Right lobe of liver (tissue), 6 donors: ENCODE results near the gene ACSF3. TPM values are rescaled to one million over a fixed set of nuclear protein-coding genes. Genes with fewer than 3 reads are reported as not detected.
A peak's percentile ranks its signal among the peaks of the same experiment; 100 is the strongest.

Experiments used
- ATAC-seq, 4 donors: fragments of 200-7000 bp; cut with Tn5 transposase; one replicate each; pipeline ENCODE4 v1.9.1; 2020; ENCODE audit warnings: mild to moderate bottlenecking in 4 of 4, moderate library complexity in 4 of 4
- DNase-seq, 3 donors: peaks; one replicate each; pipeline ENCODE4 v3.0.0-alpha.2; 2020
- H3K27ac ChIP-seq, 3 donors: fragments of 200-600 bp; one replicate each; pipeline ENCODE4 v1.8.0; 2022
- H3K27me3 ChIP-seq, 2 donors: fragments of 200-600 bp; one replicate each; pipeline ENCODE4 v1.8.0; 2022
- H3K36me3 ChIP-seq, 4 donors: fragments of 200-600 bp; sonication (generic) in 1 of 4; one replicate each; pipeline versions ENCODE4 v1.5.1 to v1.8.0; 2017 to 2022; ENCODE audit warnings: control low read depth in 1 of 4
- H3K4me1 ChIP-seq, 4 donors: fragments of 200-600 bp; sonication (generic) in 1 of 4; one replicate each; pipeline versions ENCODE4 v1.5.1 to v1.8.0; 2017 to 2022; ENCODE audit warnings: control low read depth in 1 of 4
- H3K4me3 ChIP-seq, 3 donors: fragments of 200-600 bp; one replicate each; pipeline ENCODE4 v1.8.0; 2022
- H3K9me3 ChIP-seq, 4 donors: fragments of 200-600 bp; sonication (generic) in 1 of 4; one replicate each; pipeline versions ENCODE4 v1.5.1 to v1.8.0; 2017 to 2022; ENCODE audit warnings: control low read depth in 1 of 4
- POLR2A ChIP-seq: fragments of 450-650 bp; IDR thresholded peaks from one replicate; pipeline ENCODE4 v1.6.1; 2017; ENCODE audit warnings: antibody characterized with exemption, mild to moderate bottlenecking
- WGBS: methylation state at CpG from one replicate; pipeline ENCODE4 v1.1.6; 2018; ENCODE audit warnings: low coverage, low lambda C conversion rate; ENCODE audit not compliant: insufficient coverage; ENCODE audit errors: missing lambda C conversion rate; 5-methylcytosine and 5-hydroxymethylcytosine counted together
- intact Hi-C, 2 donors: fragments of 100-400 bp; cut with DNase I; formaldehyde crosslinking; loops; one replicate each; pipeline versions ENCODE4 v1.11.2 to v1.14.1; 2022
- total RNA-seq, 6 experiments: library from RNA; depleted of rRNA in 2 of 6; stranded (reverse); fragments of >200 nt in 2 of 6; fragmentation: NEBNext Ultra II Directional in 3 of 6; extraction: Animal tissue kit (Norgen Biotek cat#: 25700) in 3 of 6; gene quantifications; one replicate each; pipeline versions ENCODE4 v1.1.0 to v1.2.4, GENCODE V29; 2016 to 2023
- TF ChIP-seq, protein P1 (sequence below), 4 donors: fragments of 200-600 bp in 3 of 4; fragments of 450-650 bp in 1 of 4; IDR thresholded peaks; one replicate each; pipeline versions ENCODE4 v1.5.1 to v1.8.0; 2016 to 2022; ENCODE audit warnings: antibody characterized with exemption in 4 of 4, mild to moderate bottlenecking in 2 of 4
- donor health status: DM: no; HTN: yes; CAD: no.
- donor health status: DM: no; HTN: no; CAD: no.
- donor health status: DM: no; HTN: no; CAD: no.
- donor health status: DM: no; HTN: yes; CAD: no.
- donor health status: DM: no; HTN: yes; CAD: no.

Gene ACSF3
- total RNA-seq, 6 experiments from 2014 or later: 20.2 to 33.6 (median 29.4) TPM

DNA sequence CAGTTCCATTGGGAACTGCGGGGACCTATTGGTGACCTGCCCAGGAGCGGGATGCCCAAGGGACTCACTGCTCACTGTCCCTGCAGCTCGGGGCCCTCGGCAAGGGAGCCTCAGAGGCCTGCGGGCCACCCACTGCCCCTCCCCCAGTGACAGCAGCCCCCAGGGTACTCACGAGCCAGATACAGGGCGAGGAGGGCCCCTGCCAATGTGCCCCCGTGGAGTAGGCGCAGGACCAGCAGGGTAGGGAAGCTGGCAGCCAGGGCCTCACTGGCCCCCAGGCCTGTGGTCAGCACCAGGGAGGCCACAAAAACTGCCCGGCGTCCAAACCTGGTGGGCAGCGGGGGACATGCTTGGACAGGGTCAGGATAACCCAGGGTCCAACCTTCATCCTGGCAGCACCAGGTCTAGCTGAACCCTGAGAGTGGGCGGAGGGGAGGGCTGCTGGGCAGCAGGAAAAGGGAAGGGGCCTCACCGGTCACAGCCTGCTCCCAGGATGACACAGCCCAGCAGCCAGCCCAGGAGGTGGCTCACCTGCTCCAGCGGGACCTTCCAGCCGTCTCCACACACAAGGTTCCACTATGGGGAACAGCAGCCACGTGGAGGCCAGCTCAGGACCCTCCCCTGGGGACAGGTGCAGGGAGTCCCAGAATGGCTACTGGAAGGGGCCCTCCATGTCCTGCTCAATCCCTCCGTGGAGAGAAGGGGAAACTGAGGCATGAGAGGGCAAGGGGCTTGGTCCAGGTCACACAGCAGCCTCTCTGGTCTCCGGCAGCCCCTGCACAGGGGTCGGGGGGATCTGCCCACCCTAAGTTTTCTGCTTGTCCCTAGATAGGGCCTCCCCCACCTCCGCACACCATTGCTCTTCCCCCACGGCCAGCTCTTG, 105.8 kb downstream of the ACSF3 start:
- H3K36me3 ChIP-seq: no peaks in the 10 kb centered on the region
- WGBS: 67% methylated on average over 3 of the region's 22 CpGs
- no peaks in the 10 kb centered on the region for H3K9me3 ChIP-seq
- intact Hi-C loops: no loop called here
- no peak for ATAC-seq
- TF ChIP-seq, protein P1, sequence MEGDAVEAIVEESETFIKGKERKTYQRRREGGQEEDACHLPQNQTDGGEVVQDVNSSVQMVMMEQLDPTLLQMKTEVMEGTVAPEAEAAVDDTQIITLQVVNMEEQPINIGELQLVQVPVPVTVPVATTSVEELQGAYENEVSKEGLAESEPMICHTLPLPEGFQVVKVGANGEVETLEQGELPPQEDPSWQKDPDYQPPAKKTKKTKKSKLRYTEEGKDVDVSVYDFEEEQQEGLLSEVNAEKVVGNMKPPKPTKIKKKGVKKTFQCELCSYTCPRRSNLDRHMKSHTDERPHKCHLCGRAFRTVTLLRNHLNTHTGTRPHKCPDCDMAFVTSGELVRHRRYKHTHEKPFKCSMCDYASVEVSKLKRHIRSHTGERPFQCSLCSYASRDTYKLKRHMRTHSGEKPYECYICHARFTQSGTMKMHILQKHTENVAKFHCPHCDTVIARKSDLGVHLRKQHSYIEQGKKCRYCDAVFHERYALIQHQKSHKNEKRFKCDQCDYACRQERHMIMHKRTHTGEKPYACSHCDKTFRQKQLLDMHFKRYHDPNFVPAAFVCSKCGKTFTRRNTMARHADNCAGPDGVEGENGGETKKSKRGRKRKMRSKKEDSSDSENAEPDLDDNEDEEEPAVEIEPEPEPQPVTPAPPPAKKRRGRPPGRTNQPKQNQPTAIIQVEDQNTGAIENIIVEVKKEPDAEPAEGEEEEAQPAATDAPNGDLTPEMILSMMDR (IDR thresholded peaks at IDR 0.05): no peak
- TF ChIP-seq POLR2A: no peak
- DNase-seq: peak in 1 of 3 donors; percentile 14
- peaks cover 0 to 11% of the 10 kb centered on the region in 2 donors for H3K27me3 ChIP-seq
- H3K4me1 ChIP-seq: peaks cover 0 to 8% (median 0%) of the 10 kb centered on the region in 4 donors
- no peak overlapping the region for H3K4me3 ChIP-seq
- no peak overlapping the region for H3K27ac ChIP-seq

DNA sequence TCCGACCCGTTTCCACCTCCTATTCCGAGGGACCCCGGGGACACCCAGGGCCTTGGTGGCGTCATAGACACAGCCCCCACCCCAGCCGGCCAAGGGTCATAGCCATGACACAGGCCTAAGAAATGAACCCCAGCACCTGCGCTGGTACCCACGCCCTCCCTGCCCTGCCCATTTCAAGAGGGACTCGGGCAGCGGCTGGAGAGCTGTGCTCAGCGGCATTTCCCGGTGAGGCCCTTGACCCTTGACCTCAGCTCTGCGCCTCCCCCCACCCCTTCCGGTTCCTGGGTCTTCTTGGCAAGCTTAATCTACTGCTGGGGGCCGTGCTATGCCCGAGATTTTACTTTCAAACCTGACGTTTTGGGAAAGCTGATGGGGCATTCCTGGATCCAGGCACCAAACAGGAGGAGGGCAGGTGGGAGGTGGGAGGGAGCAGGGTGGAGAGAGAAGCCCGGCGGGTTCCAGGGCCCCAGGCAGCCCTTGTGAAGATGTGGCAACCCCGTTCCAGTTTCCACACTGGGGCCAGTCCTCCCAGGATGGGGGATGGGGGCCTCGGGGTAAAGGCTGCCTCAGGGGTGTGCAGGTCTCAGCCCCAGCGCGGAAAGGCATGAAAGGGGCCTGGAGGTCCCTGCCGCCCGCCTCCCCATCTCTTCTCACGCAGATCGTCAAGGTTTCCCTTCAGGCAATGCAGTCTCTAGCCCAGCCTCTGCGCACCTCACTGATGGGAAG, 106.6 kb downstream of the ACSF3 start, which contains the start of gene SLC22A31:
SLC22A31 (minus strand) TSS at position 414 of the 726 bp plus-strand sequence; CDS start at position 378, 36 bp downstream.
- Histone ChIP-seq H3K9me3 (no peaks in the 10 kb centered on the region), H3K4me1 (peaks cover 0 to 8% (median 0%) of the 10 kb centered on the region in 4 donors), H3K4me3 (peak within 1 kb of the TSS in 1 of 3 donors; percentile 29), H3K36me3 (no peaks in the 10 kb centered on the region), H3K27me3 (peaks cover 0 to 11% of the 10 kb centered on the region in 2 donors), H3K27ac (no peak within 1 kb of the TSS)
- intact Hi-C loops: no loop called here
- no peak for TF ChIP-seq POLR2A
- TF ChIP-seq, protein P1 (IDR thresholded peaks at IDR 0.05): no peak
- ATAC-seq: no peak
- no peak for DNase-seq
- whole genome bisulfite sequencing: 0% methylated on average over 10 of the region's 28 CpGs

DNA sequence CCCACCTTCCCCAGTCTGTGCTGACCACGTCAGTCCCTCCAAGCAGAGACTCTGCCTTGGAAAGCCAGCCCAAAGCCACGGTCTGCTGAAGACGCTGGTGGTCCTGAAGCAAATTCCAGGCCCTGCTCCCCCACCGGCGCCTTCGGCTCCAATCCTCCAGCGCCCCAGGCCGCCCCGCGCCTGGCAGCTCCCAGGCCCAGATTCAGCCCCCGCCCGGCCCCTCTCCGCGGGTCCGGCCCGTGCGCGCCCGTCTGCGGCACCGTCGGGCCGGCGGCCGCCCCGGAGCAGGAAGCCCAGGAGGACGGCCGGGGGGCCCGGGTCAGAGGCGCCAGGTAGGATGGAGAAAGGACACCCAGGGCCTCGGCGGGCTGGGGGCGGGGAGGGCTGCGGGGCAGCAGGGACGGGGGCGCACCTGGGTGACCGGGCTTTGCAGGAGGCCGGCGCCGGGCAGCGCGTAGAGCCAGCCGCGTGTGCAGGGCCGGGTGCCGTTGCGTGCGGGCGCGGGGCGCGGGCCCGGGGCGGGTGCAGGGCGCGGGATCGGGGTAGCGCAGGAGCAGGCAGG, 107.3 kb downstream of the ACSF3 start:
- Histone ChIP-seq H3K9me3 (no peaks in the 10 kb centered on the region), H3K4me1 (peaks cover 0 to 8% (median 0%) of the 10 kb centered on the region in 4 donors), H3K36me3 (no peaks in the 10 kb centered on the region), H3K4me3 (peak overlapping the region in 1 of 3 donors; percentile 29), H3K27ac (no peak overlapping the region), H3K27me3 (peaks cover 0 to 11% of the 10 kb centered on the region in 2 donors)
- DNase-seq: peak in 1 of 3 donors; percentile 15
- 0% methylated on average over 1 of the region's 58 CpGs for WGBS
- TF ChIP-seq, protein P1 (IDR thresholded peaks at IDR 0.05): no peak
- no peak for TF ChIP-seq POLR2A
- intact Hi-C loops: no loop called here
- no peak for ATAC-seq
